Tibial nerve (tissue), 4 donors: ENCODE measurements around the gene MDP1.

Experiments
- CTCF ChIP-seq, 5 experiments: fragments of 200-600 bp in 3 of 5; fragments of 450-650 bp in 2 of 5; sonication (generic) in 3 of 5; IDR thresholded peaks; one replicate each; pipeline ENCODE4 v1.5.1; 2016 to 2019; ENCODE audit warnings: antibody characterized with exemption in 5 of 5, mild to moderate bottlenecking in 3 of 5, moderate library complexity in 2 of 5
- EP300 ChIP-seq, 2 donors: sonication (generic); formaldehyde crosslinking; IDR thresholded peaks; one replicate each; pipeline ENCODE4 v1.6.1; 2017; ENCODE audit warnings: antibody characterized with exemption in 2 of 2, mild to moderate bottlenecking in 1 of 2
- POLR2A ChIP-seq, 2 donors: fragments of 450-650 bp; IDR thresholded peaks; one replicate each; pipeline ENCODE4 v1.6.1; 2017; ENCODE audit warnings: antibody characterized with exemption in 2 of 2, mild to moderate bottlenecking in 2 of 2, moderate library complexity in 2 of 2

DNA sequence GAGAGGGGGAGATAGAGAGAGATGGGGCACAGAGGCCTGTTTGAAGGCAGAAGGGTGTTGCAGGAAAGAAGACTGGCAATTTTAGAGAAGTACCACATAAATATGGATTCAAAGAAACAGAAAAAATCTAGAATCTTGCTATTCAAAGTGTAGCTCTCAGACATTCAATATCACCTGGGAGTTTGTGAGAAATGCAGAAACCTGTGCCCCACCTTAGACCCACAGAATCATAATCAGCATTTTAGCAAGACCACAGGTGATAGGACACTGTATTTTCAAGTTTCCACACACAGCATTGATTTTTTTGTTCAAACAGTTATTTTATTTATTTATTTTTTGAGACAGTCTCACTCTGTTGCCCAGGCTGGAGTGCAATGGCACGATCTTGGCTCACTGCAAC lies 13.0 kb upstream of the MDP1 start:
- no peak for TF ChIP-seq CTCF (IDR thresholded peaks at IDR 0.05)
- no peak for TF ChIP-seq EP300 (IDR thresholded peaks at IDR 0.05)
- no peak for TF ChIP-seq POLR2A (IDR thresholded peaks at IDR 0.05)
